Measurements from ENCODE around the gene SRP19. TPM values are rescaled to one million over a fixed set of nuclear protein-coding genes. Genes with fewer than 3 reads are reported as not detected.
A peak's percentile ranks its signal among the peaks of the same experiment; 100 is the strongest.

SRP19 gene
- total RNA-seq, 3 donors from 2014 or later = 33.0 to 73.5 (median 69.2) TPM

GRCh38 chr5:112861638-112861985, 525 bp downstream of the SRP19 start:
- H3K36me3 ChIP-seq = no peaks in the 10 kb centered on the region
- TF ChIP-seq CTCF (IDR thresholded peaks at IDR 0.05) (no peak), POLR2A (IDR thresholded peaks at IDR 0.05) (no peak), POLR2AphosphoS5 (IDR thresholded peaks at IDR 0.05) (no peak)
- H3K27ac ChIP-seq = peak overlapping the region; percentile 85 to 91
- H3K27me3 ChIP-seq = no peaks in the 10 kb centered on the region
- no peaks in the 10 kb centered on the region for H3K9me3 ChIP-seq
- intact Hi-C loops (cut with DNase I; ENCODE audit: low total_unique reads) = no loop called here
- H3K4me1 ChIP-seq = peaks cover 0 to 5% of the 10 kb centered on the region in 2 donors
- no peak for DNase-seq (ENCODE audit: low spot score in 2 of 2)
- peak overlapping the region; percentile 82 to 85 (median 85) for H3K4me3 ChIP-seq

- peak overlapping the region in 1 of 2 donors; percentile 85 for H3K27ac ChIP-seq
- H3K4me1 ChIP-seq = peaks cover 0 to 5% of the 10 kb centered on the region in 2 donors
- H3K27me3 ChIP-seq = no peaks in the 10 kb centered on the region
- TF ChIP-seq CTCF (IDR thresholded peaks at IDR 0.05) (no peak), POLR2AphosphoS5 (IDR thresholded peaks at IDR 0.05) (no peak), POLR2A (IDR thresholded peaks at IDR 0.05) (no peak)
- H3K9me3 ChIP-seq = no peaks in the 10 kb centered on the region
- peak overlapping the region; percentile 82 to 85 (median 85) for H3K4me3 ChIP-seq
- DNase-seq (ENCODE audit: low spot score in 2 of 2) = no peak
- intact Hi-C loops (cut with DNase I; ENCODE audit: low total_unique reads) = no loop called here
- H3K36me3 ChIP-seq = no peaks in the 10 kb centered on the region
Observed at GRCh38 chr5:112862085-112862484, 998 bp downstream of the SRP19 start.

- no peak for TF ChIP-seq CTCF (IDR thresholded peaks at IDR 0.05)
- no peak for TF ChIP-seq POLR2A (IDR thresholded peaks at IDR 0.05)
- no peak for TF ChIP-seq POLR2AphosphoS5 (IDR thresholded peaks at IDR 0.05)
- peaks cover 0 to 5% of the 10 kb centered on the region in 2 donors for H3K4me1 ChIP-seq
- intact Hi-C loops (cut with DNase I; ENCODE audit: low total_unique reads) = no loop called here
- H3K27ac ChIP-seq = no peak overlapping the region
- H3K27me3 ChIP-seq = no peaks in the 10 kb centered on the region
- DNase-seq (ENCODE audit: low spot score in 2 of 2) = no peak
- H3K4me3 ChIP-seq = peak overlapping the region in 1 of 3 donors; percentile 30
- H3K9me3 ChIP-seq = no peaks in the 10 kb centered on the region
- H3K36me3 ChIP-seq = no peaks in the 10 kb centered on the region
Observed at GRCh38 chr5:112863549-112863948, 2.5 kb downstream of the SRP19 start.

- H3K27ac ChIP-seq = no peak overlapping the region
- H3K36me3 ChIP-seq = no peaks in the 10 kb centered on the region
- no peak for DNase-seq (ENCODE audit: low spot score in 2 of 2)
- peaks cover 0 to 5% of the 10 kb centered on the region in 2 donors for H3K4me1 ChIP-seq
- no peaks in the 10 kb centered on the region for H3K9me3 ChIP-seq
- no peak overlapping the region for H3K4me3 ChIP-seq
- H3K27me3 ChIP-seq = no peaks in the 10 kb centered on the region
- TF ChIP-seq POLR2AphosphoS5 (IDR thresholded peaks at IDR 0.05) (no peak), POLR2A (IDR thresholded peaks at IDR 0.05) (no peak), CTCF (IDR thresholded peaks at IDR 0.05) (no peak)
- intact Hi-C loops (cut with DNase I; ENCODE audit: low total_unique reads) = no loop called here
Observed at GRCh38 chr5:112865128-112865527, 4.0 kb downstream of the SRP19 start.

- TF ChIP-seq POLR2A (IDR thresholded peaks at IDR 0.05) = no peak
- TF ChIP-seq CTCF (IDR thresholded peaks at IDR 0.05) = no peak
- TF ChIP-seq POLR2AphosphoS5 (IDR thresholded peaks at IDR 0.05) = no peak
- Histone ChIP-seq H3K9me3 (no peaks in the 10 kb centered on the region), H3K27ac (no peak overlapping the region), H3K27me3 (no peaks in the 10 kb centered on the region), H3K4me1 (peaks cover 0 to 5% of the 10 kb centered on the region in 2 donors), H3K4me3 (no peak overlapping the region), H3K36me3 (no peaks in the 10 kb centered on the region)
- intact Hi-C loops (cut with DNase I; ENCODE audit: low total_unique reads) = no loop called here
- DNase-seq (ENCODE audit: low spot score in 2 of 2) = no peak
Observed at GRCh38 chr5:112866739-112867138, 5.7 kb downstream of the SRP19 start.

Data from breast epithelium (tissue), 4 donors.